Spleen (tissue), 11 donors: ENCODE data around the gene NFE2. TPM values are rescaled to one million over a fixed set of nuclear protein-coding genes. Genes with fewer than 3 reads are reported as not detected.
A peak's percentile ranks its signal among the peaks of the same experiment; 100 is the strongest.

Source experiments
- DNase-seq: peaks from one replicate; pipeline ENCODE4 v3.0.0-alpha.2; 2020
- H3K27ac ChIP-seq, 8 donors: fragments of 200-600 bp; sonication (generic) in 7 of 8; 1 replicate in 4 of 8; 2 replicates in 4 of 8; pipeline versions ENCODE4 v1.5.0 to v1.8.0; 2016 to 2021; ENCODE audit warnings: inconsistent platforms in 4 of 8, mild to moderate bottlenecking in 4 of 8, moderate library complexity in 1 of 8
- H3K27me3 ChIP-seq, 7 donors: fragments of 200-600 bp; sonication (generic) in 6 of 7; replicated peaks in 1 of 7; 1 replicate in 4 of 7; 2 replicates in 3 of 7; pipeline versions ENCODE4 v1.5.0 to v1.8.0; 2016 to 2021; ENCODE audit warnings: inconsistent platforms in 3 of 7, mild to moderate bottlenecking in 1 of 7
- H3K36me3 ChIP-seq, 6 donors: fragments of 200-600 bp; sonication (generic) in 5 of 6; 1 replicate in 4 of 6; 2 replicates in 2 of 6; pipeline versions ENCODE4 v1.5.0 to v1.8.0; 2016 to 2021; ENCODE audit warnings: inconsistent platforms in 2 of 6
- H3K4me1 ChIP-seq, 6 donors: fragments of 200-600 bp; sonication (generic) in 5 of 6; 1 replicate in 3 of 6; 2 replicates in 3 of 6; pipeline versions ENCODE4 v1.5.0 to v1.8.0; 2016 to 2021; ENCODE audit warnings: inconsistent platforms in 3 of 6
- H3K4me3 ChIP-seq, 8 donors: fragments of 200-600 bp; sonication (generic) in 7 of 8; 1 replicate in 4 of 8; 2 replicates in 4 of 8; pipeline versions ENCODE4 v1.5.0 to v1.8.0; 2016 to 2021; ENCODE audit warnings: inconsistent platforms in 4 of 8, mild to moderate bottlenecking in 4 of 8, moderate library complexity in 2 of 8
- H3K9me3 ChIP-seq, 8 donors: fragments of 200-600 bp; sonication (generic) in 7 of 8; 1 replicate in 4 of 8; 2 replicates in 4 of 8; pipeline versions ENCODE4 v1.5.0 to v1.8.0; 2016 to 2021; ENCODE audit warnings: inconsistent platforms in 4 of 8
- CTCF ChIP-seq, 11 experiments: fragments of 200-600 bp in 7 of 11; fragments of 450-650 bp in 4 of 11; sonication (generic) in 4 of 11; IDR thresholded peaks in 8 of 11; conservative IDR thresholded peaks in 3 of 11; 1 replicate in 7 of 11; 2 replicates in 4 of 11; pipeline versions ENCODE4 v1.4.0 to v1.8.0; 2016 to 2021; ENCODE audit warnings: antibody characterized with exemption in 11 of 11, inconsistent platforms in 4 of 11, mild to moderate bottlenecking in 1 of 11
- POLR2A ChIP-seq, 3 donors: fragments of 450-650 bp; IDR thresholded peaks; one replicate each; pipeline ENCODE4 v1.5.1; 2017; ENCODE audit warnings: antibody characterized with exemption in 3 of 3, mild to moderate bottlenecking in 1 of 3
- POLR2AphosphoS5 ChIP-seq, 3 donors: sonication (generic); formaldehyde crosslinking; IDR thresholded peaks; one replicate each; pipeline ENCODE4 v1.5.1; 2017; ENCODE audit warnings: antibody characterized with exemption in 3 of 3
- WGBS, 5 donors: extraction: QIAGEN DNeasy Blood & Tissue Kit in 3 of 5; methylation state at CpG; one replicate each; pipeline versions ENCODE4 v1.1.5 to v1.1.7; 2013 to 2018; 5-methylcytosine and 5-hydroxymethylcytosine counted together
- intact Hi-C: fragments of 100-400 bp; cut with DNase I; formaldehyde crosslinking; loops from one replicate; pipeline ENCODE4 v1.15.0; 2023; ENCODE audit warnings: low total_unique reads
- polyA plus RNA-seq, 3 donors: library from polyadenylated mRNA; stranded (reverse); fragments of 200-250 nt; gene quantifications; one replicate each; pipeline ENCODE4 v1.2.1, GENCODE V29; 2013
- total RNA-seq, 7 donors: library from RNA; depleted of rRNA in 3 of 7; stranded (reverse); fragments of >200 nt in 3 of 7; fragmentation: NEBNext Ultra II Directional in 4 of 7; extraction: Animal tissue kit (Norgen Biotek cat#: 25700) in 4 of 7; gene quantifications; one replicate each; pipeline versions ENCODE4 v1.1.0 to v1.2.1, GENCODE V29; 2016 to 2021
- donor health status: healthy with polysubstance abuse.
- donor health status: DM: no; HTN: no; CAD: no; lungs with moderate emphysema.
- donor health status: DM: no; HTN: no; CAD: no.
- donor health status: Bipolar disorder and iron deficiency.
- donor health status: healthy.
- donor health status: DM: no; HTN: no; CAD: no.
- donor health status: DM: yes; HTN: yes; CAD: no.

NFE2 gene
- total and polyA plus RNA-seq, 10 donors = 2.4 to 93.7 (median 24.7) TPM

- TF ChIP-seq CTCF (IDR thresholded peaks at IDR 0.05 in 8 of 11, conservative IDR thresholded peaks at IDR 0.05 in 3 of 11) (no peak), POLR2AphosphoS5 (IDR thresholded peaks at IDR 0.05) (no peak), POLR2A (IDR thresholded peaks at IDR 0.05) (no peak)
- Histone ChIP-seq H3K36me3 (peaks cover 0 to 8% (median 6%) of the 10 kb centered on the region in 6 donors), H3K9me3 (no peaks in the 10 kb centered on the region), H3K27me3 (no peaks in the 10 kb centered on the region), H3K4me3 (no peak overlapping the region), H3K27ac (no peak overlapping the region), H3K4me1 (peaks cover 19 to 66% (median 40%) of the 10 kb centered on the region in 6 donors)
- DNase-seq = no peak
- intact Hi-C loops = no loop called here
- WGBS, 5 donors = 53 to 60% (median 55%) methylated on average over 5 of the region's 5 CpGs
These were observed 38.9 kb downstream of the NFE2 start for GRCh38 chr12:54261815-54262402.

GRCh38 chr12:54259194-54260011, 41.4 kb downstream of the NFE2 start:
- 13 to 20% (median 15%) methylated on average over 11 of the region's 11 CpGs for WGBS, 5 donors
- H3K9me3 ChIP-seq = no peaks in the 10 kb centered on the region
- H3K27me3 ChIP-seq = no peaks in the 10 kb centered on the region
- intact Hi-C loops = loop anchor here (10.0 kb wide), 1 partner anchor 105 kb away; the partner anchor contains the start of gene GPR84
- H3K27ac ChIP-seq = peak overlapping the region in 7 of 8 donors; percentile 1 to 62 (median 45)
- H3K4me1 ChIP-seq = peaks cover 19 to 63% (median 40%) of the 10 kb centered on the region in 6 donors
- peak overlapping the region; percentile 2 to 63 (median 34) for H3K4me3 ChIP-seq
- peaks cover 0 to 32% (median 24%) of the 10 kb centered on the region in 6 donors for H3K36me3 ChIP-seq
- DNase-seq = peak; percentile 85
- TF ChIP-seq POLR2AphosphoS5 (IDR thresholded peaks at IDR 0.05) = peak; percentile 41 to 69 (median 56)
- no peak for TF ChIP-seq POLR2A (IDR thresholded peaks at IDR 0.05)

- Histone ChIP-seq H3K36me3 (peaks cover 0 to 44% (median 31%) of the 10 kb centered on the region in 6 donors), H3K4me1 (peaks cover 19 to 60% (median 40%) of the 10 kb centered on the region in 6 donors), H3K9me3 (no peaks in the 10 kb centered on the region), H3K4me3 (no peak overlapping the region), H3K27me3 (no peaks in the 10 kb centered on the region), H3K27ac (peak overlapping the region in 2 of 8 donors; percentile 50 to 62)
- TF ChIP-seq POLR2A (IDR thresholded peaks at IDR 0.05) = no peak
- TF ChIP-seq CTCF (IDR thresholded peaks at IDR 0.05 in 8 of 11, conservative IDR thresholded peaks at IDR 0.05 in 3 of 11) = no peak
- intact Hi-C loops = loop anchor here (10.0 kb wide), 1 partner anchor 107 kb away; the partner anchor contains the start of gene GPR84
- DNase-seq = no peak
These were observed 42.6 kb downstream of the NFE2 start for GRCh38 chr12:54258201-54258681.

GRCh38 chr12:54257332-54257731, 43.5 kb downstream of the NFE2 start:
- DNase-seq = no peak
- H3K9me3 ChIP-seq = no peaks in the 10 kb centered on the region
- TF ChIP-seq POLR2AphosphoS5 (IDR thresholded peaks at IDR 0.05) = no peak
- no peak for TF ChIP-seq POLR2A (IDR thresholded peaks at IDR 0.05)
- no peak for TF ChIP-seq CTCF (IDR thresholded peaks at IDR 0.05 in 8 of 11, conservative IDR thresholded peaks at IDR 0.05 in 3 of 11)
- H3K27me3 ChIP-seq = no peaks in the 10 kb centered on the region
- peaks cover 0 to 47% (median 34%) of the 10 kb centered on the region in 6 donors for H3K36me3 ChIP-seq
- H3K4me1 ChIP-seq = peaks cover 19 to 56% (median 37%) of the 10 kb centered on the region in 6 donors
- intact Hi-C loops = loop anchor here (10.0 kb wide), 1 partner anchor 107 kb away; the partner anchor contains the start of gene GPR84
- H3K4me3 ChIP-seq = no peak overlapping the region
- H3K27ac ChIP-seq = no peak overlapping the region
- WGBS, 5 donors = 83 to 91% (median 86%) methylated on average over 8 of the region's 8 CpGs
